GM12875 (cell line): ENCODE data around the gene CD180.

Experiments used
- H3K4me3 ChIP-seq: one replicate; pipeline ENCODE4 v1.5.1; 2011; ENCODE audit warnings: low read depth, low read length, control low read depth
- CTCF ChIP-seq: IDR thresholded peaks from 2 replicates; pipeline ENCODE4 v1.5.1; 2011; ENCODE audit warnings: low read depth, mild to moderate bottlenecking, control low read depth, inconsistent platforms, low read length, moderate library complexity, borderline replicate concordance; ENCODE audit not compliant: insufficient read depth

Gene CD180

GRCh38 chr5:67240846-67241245 lies 44.2 kb upstream of the CD180 start:
- TF ChIP-seq CTCF: no peak
- no peak overlapping the region for H3K4me3 ChIP-seq

GRCh38 chr5:67240065-67240464 lies 43.5 kb upstream of the CD180 start:
- no peak for TF ChIP-seq CTCF
- H3K4me3 ChIP-seq: no peak overlapping the region

GRCh38 chr5:67238191-67238590 lies 41.6 kb upstream of the CD180 start:
- no peak overlapping the region for H3K4me3 ChIP-seq
- TF ChIP-seq CTCF: no peak

GRCh38 chr5:67235399-67236110 lies 39.0 kb upstream of the CD180 start:
- no peak overlapping the region for H3K4me3 ChIP-seq
- TF ChIP-seq CTCF: no peak

- H3K4me3 ChIP-seq: no peak overlapping the region
- no peak for TF ChIP-seq CTCF
Measured at GRCh38 chr5:67234671-67235176, 38.1 kb upstream of the CD180 start.

GRCh38 chr5:67233075-67233474 lies 36.5 kb upstream of the CD180 start:
- H3K4me3 ChIP-seq: no peak overlapping the region
- no peak for TF ChIP-seq CTCF

- no peak overlapping the region for H3K4me3 ChIP-seq
- no peak for TF ChIP-seq CTCF
Measured at GRCh38 chr5:67223211-67223610, 26.6 kb upstream of the CD180 start.
